Ovary (tissue), 9 donors: Measurements from ENCODE around the gene TTC7B. TPM values are rescaled to one million over a fixed set of nuclear protein-coding genes. Genes with fewer than 3 reads are reported as not detected.

ENCODE experiments used
- DNase-seq, 5 donors: peaks; one replicate each; pipeline ENCODE4 v3.0.0-alpha.2; 2019 to 2020
- H3K27ac ChIP-seq, 2 donors: fragments of 200-600 bp; one replicate each; pipeline versions ENCODE4 v1.5.1 to v1.8.0; 2019 to 2022
- H3K27me3 ChIP-seq: fragments of 200-600 bp; one replicate; pipeline ENCODE4 v1.8.0; 2022
- H3K36me3 ChIP-seq: fragments of 200-600 bp; sonication (generic); one replicate; pipeline ENCODE4 v1.5.1; 2019
- H3K4me1 ChIP-seq: one replicate; pipeline ENCODE4 v1.8.1; 2013; ENCODE audit warnings: mild to moderate bottlenecking, moderate library complexity; ENCODE audit not compliant: insufficient read depth
- H3K4me3 ChIP-seq: fragments of 200-600 bp; sonication (generic); one replicate; pipeline ENCODE4 v1.5.1; 2017
- H3K9me3 ChIP-seq, 2 donors: fragments of 200-600 bp in 1 of 2; sonication (generic) in 1 of 2; one replicate each; pipeline versions ENCODE4 v1.5.1 to v1.8.1; 2013 to 2019; ENCODE audit warnings: mild to moderate bottlenecking in 1 of 2, moderate library complexity in 1 of 2
- EP300 ChIP-seq: sonication (generic); formaldehyde crosslinking; IDR thresholded peaks from one replicate; pipeline ENCODE4 v1.6.1; 2017; ENCODE audit warnings: antibody characterized with exemption
- POLR2A ChIP-seq: fragments of 450-650 bp; IDR thresholded peaks from one replicate; pipeline ENCODE4 v1.6.1; 2017; ENCODE audit warnings: antibody characterized with exemption, mild to moderate bottlenecking, moderate library complexity
- WGBS, 3 donors: extraction: QIAGEN DNeasy Blood & Tissue Kit in 1 of 3; methylation state at CpG; one replicate each; pipeline versions ENCODE4 v1.1.5 to v1.1.7; 2013 to 2017; 5-methylcytosine and 5-hydroxymethylcytosine counted together
- intact Hi-C, 4 donors: fragments of 100-400 bp; cut with DNase I; formaldehyde crosslinking; loops; one replicate each; pipeline versions ENCODE4 v1.11.0 to v1.15.1; 2022 to 2023
- polyA plus RNA-seq, 2 donors: library from polyadenylated mRNA; stranded (reverse); fragments of 200-250 nt in 1 of 2; fragments of 350-450 nt in 1 of 2; fragmentation: Illumina TruSeq in 1 of 2; extraction: RNeasy Lipid Tissue Mini Kit (QIAGEN cat#74804) in 1 of 2; gene quantifications; one replicate each; pipeline ENCODE4 v1.2.3, GENCODE V29; 2013 to 2014
- total RNA-seq, 7 donors: library from RNA; depleted of rRNA in 2 of 7; stranded (reverse); fragments of >200 nt in 2 of 7; fragmentation: NEBNext Ultra II Directional in 3 of 7; extraction: Animal tissue kit (Norgen Biotek cat#: 25700) in 3 of 7; gene quantifications; one replicate each; pipeline versions ENCODE4 v1.1.0 to v1.2.4, GENCODE V29; 2016 to 2023
- TF ChIP-seq, protein P1 (sequence below), 3 donors: fragments of 450-650 bp in 2 of 3; fragments of 200-600 bp in 1 of 3; IDR thresholded peaks; one replicate each; pipeline versions ENCODE4 v1.5.1 to v1.8.0; 2016 to 2022; ENCODE audit warnings: antibody characterized with exemption in 3 of 3, mild to moderate bottlenecking in 1 of 3
- donor health status: DM: no; HTN: no; CAD: no; lungs with moderate emphysema.
- donor health status: DM: no; HTN: no; CAD: no.
- donor health status: Bipolar disorder and iron deficiency.
- donor health status: DM: yes; HTN: yes; CAD: no.
- donor health status: DM: no; HTN: no; CAD: no.
- donor health status: DM: yes; HTN: yes; CAD: no.

Gene TTC7B
- total and polyA plus RNA-seq, 9 donors = 18.2 to 39.5 (median 34.2) TPM

DNA sequence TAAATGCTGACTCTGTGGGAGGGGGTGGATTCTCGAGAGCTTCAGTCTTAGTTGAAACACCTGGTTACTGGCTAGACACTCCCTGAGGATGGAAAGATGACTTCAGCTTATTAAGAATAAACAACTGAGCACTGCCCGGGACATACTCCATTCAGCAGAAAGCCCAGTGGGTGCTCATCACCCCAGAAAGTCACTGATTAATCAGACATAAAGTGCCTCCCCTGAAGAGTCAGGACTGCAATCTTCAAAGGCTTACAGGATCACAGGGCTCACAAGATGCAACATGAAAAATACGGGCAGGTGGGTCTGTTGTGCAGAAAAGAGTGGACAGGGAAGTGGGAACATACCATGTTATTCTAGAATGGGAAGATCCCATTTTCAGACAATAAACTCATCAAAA is 212.4 kb downstream of the TTC7B start:
- no peaks in the 10 kb centered on the region for H3K36me3 ChIP-seq
- DNase-seq = no peak
- intact Hi-C loops = no loop called here
- H3K27ac ChIP-seq = no peak overlapping the region
- H3K27me3 ChIP-seq = no peaks in the 10 kb centered on the region
- no peaks in the 10 kb centered on the region for H3K9me3 ChIP-seq
- WGBS, 3 donors = 77 to 81% (median 79%) methylated on average over 3 of the region's 3 CpGs
- H3K4me3 ChIP-seq = no peak overlapping the region
- no peaks in the 10 kb centered on the region for H3K4me1 ChIP-seq
- TF ChIP-seq, protein P1, sequence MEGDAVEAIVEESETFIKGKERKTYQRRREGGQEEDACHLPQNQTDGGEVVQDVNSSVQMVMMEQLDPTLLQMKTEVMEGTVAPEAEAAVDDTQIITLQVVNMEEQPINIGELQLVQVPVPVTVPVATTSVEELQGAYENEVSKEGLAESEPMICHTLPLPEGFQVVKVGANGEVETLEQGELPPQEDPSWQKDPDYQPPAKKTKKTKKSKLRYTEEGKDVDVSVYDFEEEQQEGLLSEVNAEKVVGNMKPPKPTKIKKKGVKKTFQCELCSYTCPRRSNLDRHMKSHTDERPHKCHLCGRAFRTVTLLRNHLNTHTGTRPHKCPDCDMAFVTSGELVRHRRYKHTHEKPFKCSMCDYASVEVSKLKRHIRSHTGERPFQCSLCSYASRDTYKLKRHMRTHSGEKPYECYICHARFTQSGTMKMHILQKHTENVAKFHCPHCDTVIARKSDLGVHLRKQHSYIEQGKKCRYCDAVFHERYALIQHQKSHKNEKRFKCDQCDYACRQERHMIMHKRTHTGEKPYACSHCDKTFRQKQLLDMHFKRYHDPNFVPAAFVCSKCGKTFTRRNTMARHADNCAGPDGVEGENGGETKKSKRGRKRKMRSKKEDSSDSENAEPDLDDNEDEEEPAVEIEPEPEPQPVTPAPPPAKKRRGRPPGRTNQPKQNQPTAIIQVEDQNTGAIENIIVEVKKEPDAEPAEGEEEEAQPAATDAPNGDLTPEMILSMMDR (IDR thresholded peaks at IDR 0.05) = no peak
- no peak for TF ChIP-seq POLR2A
- no peak for TF ChIP-seq EP300

DNA sequence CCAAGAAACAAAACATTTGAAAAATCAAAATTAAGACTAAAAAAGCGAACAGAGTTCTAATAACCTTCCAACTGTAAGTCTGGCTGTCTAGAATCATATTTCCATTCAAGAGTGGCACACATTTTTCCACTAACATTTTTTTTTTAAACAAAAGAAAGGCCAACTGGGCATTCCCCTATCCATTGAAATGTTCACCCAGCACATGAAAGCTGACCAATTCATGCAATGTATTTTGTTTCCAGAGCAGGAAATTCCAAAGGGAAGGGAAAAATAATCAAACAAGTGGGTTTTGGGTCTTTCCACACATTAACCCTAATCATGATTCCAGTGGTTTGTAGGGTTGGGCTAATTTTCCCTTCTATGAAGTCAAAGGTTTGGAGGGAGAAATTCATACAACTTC is 212.9 kb downstream of the TTC7B start:
- no peaks in the 10 kb centered on the region for H3K9me3 ChIP-seq
- TF ChIP-seq POLR2A (no peak), EP300 (no peak)
- TF ChIP-seq, protein P1 (IDR thresholded peaks at IDR 0.05) = no peak
- intact Hi-C loops = no loop called here

DNA sequence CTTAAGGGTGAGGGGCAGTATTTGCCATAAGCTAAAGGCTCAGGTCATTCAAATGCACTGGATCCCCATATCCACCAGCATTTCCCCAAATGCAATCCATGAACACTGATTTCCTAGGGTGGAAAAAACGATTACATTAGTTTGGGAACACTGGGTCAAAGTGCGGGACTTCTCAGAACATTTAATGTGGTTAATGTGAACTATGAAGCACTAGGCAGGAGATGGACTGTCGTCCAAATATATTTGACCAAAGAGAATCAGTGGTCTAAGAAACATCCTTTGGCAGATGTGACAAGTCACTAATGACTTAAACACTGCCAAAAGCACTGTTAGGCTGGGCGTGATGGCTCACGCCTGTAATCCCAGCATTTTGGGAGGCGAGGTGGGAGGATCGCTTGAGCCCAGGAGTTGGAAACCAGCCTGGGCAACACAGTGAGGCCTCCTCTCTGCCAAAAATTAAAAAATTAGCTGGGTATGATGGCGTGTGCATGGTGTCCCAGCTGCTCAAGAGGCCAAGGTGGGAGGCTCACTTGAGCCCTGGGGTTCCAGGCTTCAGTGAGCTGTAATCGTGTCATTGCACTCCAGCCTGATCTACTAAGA is 214.0 kb downstream of the TTC7B start:
- H3K4me1 ChIP-seq = no peaks in the 10 kb centered on the region
- intact Hi-C loops = no loop called here
- no peak for TF ChIP-seq POLR2A
- TF ChIP-seq, protein P1 (IDR thresholded peaks at IDR 0.05) = no peak
- TF ChIP-seq EP300 = no peak
- H3K27me3 ChIP-seq = no peaks in the 10 kb centered on the region
- H3K4me3 ChIP-seq = no peak overlapping the region
- 59 to 78% (median 76%) methylated on average over 9 of the region's 9 CpGs for WGBS, 3 donors
- DNase-seq = no peak
- H3K36me3 ChIP-seq = no peaks in the 10 kb centered on the region
- no peaks in the 10 kb centered on the region for H3K9me3 ChIP-seq
- no peak overlapping the region for H3K27ac ChIP-seq

More for the DNA sequence above, 212.9 kb downstream of the TTC7B start:
- Histone ChIP-seq H3K27ac (no peak overlapping the region), H3K4me3 (no peak overlapping the region), H3K4me1 (no peaks in the 10 kb centered on the region), H3K27me3 (no peaks in the 10 kb centered on the region), H3K36me3 (no peaks in the 10 kb centered on the region)
- 82 to 93% (median 85%) methylated on average over 1 of the region's 1 CpG for WGBS, 3 donors
- DNase-seq = no peak

DNA sequence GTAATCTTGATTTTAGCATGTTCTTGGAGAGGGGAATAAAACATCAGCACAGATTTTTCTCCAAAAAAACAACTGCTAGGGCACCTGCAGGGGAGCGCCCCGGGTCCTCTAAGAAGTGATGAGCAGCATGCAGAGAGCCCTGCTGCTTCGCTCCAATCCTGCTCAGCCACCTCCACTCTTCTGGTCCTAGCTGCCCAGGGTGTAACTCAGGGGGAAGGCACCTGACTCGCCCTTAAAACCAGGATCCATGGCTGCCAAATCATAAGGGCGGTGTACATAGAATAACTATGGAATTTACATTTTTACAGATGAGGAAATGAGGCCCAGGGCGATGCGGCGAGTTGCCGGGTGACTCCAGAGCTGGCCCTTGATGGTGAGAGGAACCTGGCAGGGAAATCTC is 214.7 kb downstream of the TTC7B start:
- Histone ChIP-seq H3K4me1 (no peaks in the 10 kb centered on the region), H3K4me3 (no peak overlapping the region), H3K9me3 (no peaks in the 10 kb centered on the region), H3K36me3 (no peaks in the 10 kb centered on the region), H3K27ac (no peak overlapping the region), H3K27me3 (no peaks in the 10 kb centered on the region)
- WGBS, 3 donors = 90 to 93% (median 92%) methylated on average over 9 of the region's 9 CpGs
- intact Hi-C loops = no loop called here
- TF ChIP-seq EP300 (no peak), POLR2A (no peak)
- TF ChIP-seq, protein P1 (IDR thresholded peaks at IDR 0.05) = no peak
- DNase-seq = no peak
